ENCODE results near the gene PHLPP1.

PHLPP1 gene

DNA sequence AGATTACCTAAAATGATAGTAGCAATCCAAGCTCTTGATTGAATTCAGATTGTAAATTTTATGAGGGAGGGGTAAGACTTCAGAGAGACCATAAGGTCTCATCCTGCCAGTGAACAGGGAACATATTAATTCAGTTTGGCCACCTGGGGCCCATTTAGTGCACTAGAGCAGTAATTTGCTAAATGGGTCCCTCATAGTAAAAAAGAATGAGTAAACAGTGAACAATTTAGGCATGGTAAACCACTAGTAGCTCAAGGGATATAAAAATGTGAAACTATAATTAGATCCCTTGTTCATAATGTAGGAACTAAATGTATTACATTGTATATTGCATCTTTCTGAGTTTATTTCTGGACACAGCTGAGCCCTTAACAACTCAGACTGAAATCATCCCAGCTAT lies 4.9 kb upstream of the PHLPP1 start:
- H3K4me1 ChIP-seq (ENCODE audit: insufficient read depth, low read length, poor library complexity, severe bottlenecking) = peaks cover 5% of the 10 kb centered on the region
- no peaks in the 10 kb centered on the region for H3K79me2 ChIP-seq (ENCODE audit: insufficient read depth, low read length)
- no peak for TF ChIP-seq EZH2phosphoT487 (IDR thresholded peaks at IDR 0.05; ENCODE audit: borderline replicate concordance)
- TF ChIP-seq CTCF (conservative IDR thresholded peaks at IDR 0.05; ENCODE audit: low read length) = 0 out of 2 replicates have a peak, but pooled peaks have one; percentile 10
- no peak overlapping the region for H3K9ac ChIP-seq (ENCODE audit: low read depth, low read length, poor library complexity, severe bottlenecking)
- no peak overlapping the region for H3K4me2 ChIP-seq (ENCODE audit: low read depth, low read length, poor library complexity, severe bottlenecking)
- no peak overlapping the region for H3K4me3 ChIP-seq (ENCODE audit: low read length, poor library complexity, severe bottlenecking)
- H3K9me3 ChIP-seq (ENCODE audit: insufficient read depth, low read depth, low read length) = no peaks in the 10 kb centered on the region
- no peaks in the 10 kb centered on the region for H3K36me3 ChIP-seq (ENCODE audit: insufficient read depth, low read length)
- H3K27me3 ChIP-seq (ENCODE audit: insufficient read depth, low read length, poor library complexity, severe bottlenecking) = no peaks in the 10 kb centered on the region
- H4K20me1 ChIP-seq (ENCODE audit: insufficient read depth, low read length, poor library complexity, severe bottlenecking) = no peaks in the 10 kb centered on the region
- no peaks in the 10 kb centered on the region for H3K9me2 ChIP-seq (replicated peaks; ENCODE audit: low read depth, low read length)
- no peaks in the 10 kb centered on the region for H3F3A ChIP-seq (ENCODE audit: low read depth)
- H2AFZ ChIP-seq (ENCODE audit: low read length) = no peak overlapping the region

GRCh38 chr18:62711781-62712180 lies 3.6 kb upstream of the PHLPP1 start:
- H3K4me1 ChIP-seq (ENCODE audit: insufficient read depth, low read length, poor library complexity, severe bottlenecking) = peaks cover 5% of the 10 kb centered on the region
- H3K4me2 ChIP-seq (ENCODE audit: low read depth, low read length, poor library complexity, severe bottlenecking) = no peak overlapping the region
- no peaks in the 10 kb centered on the region for H3K9me2 ChIP-seq (replicated peaks; ENCODE audit: low read depth, low read length)
- H3F3A ChIP-seq (ENCODE audit: low read depth) = no peaks in the 10 kb centered on the region
- no peaks in the 10 kb centered on the region for H4K20me1 ChIP-seq (ENCODE audit: insufficient read depth, low read length, poor library complexity, severe bottlenecking)
- H3K4me3 ChIP-seq (ENCODE audit: low read length, poor library complexity, severe bottlenecking) = no peak overlapping the region
- H3K36me3 ChIP-seq (ENCODE audit: insufficient read depth, low read length) = no peaks in the 10 kb centered on the region
- H3K27me3 ChIP-seq (ENCODE audit: insufficient read depth, low read length, poor library complexity, severe bottlenecking) = no peaks in the 10 kb centered on the region
- no peak overlapping the region for H3K9ac ChIP-seq (ENCODE audit: low read depth, low read length, poor library complexity, severe bottlenecking)
- no peak overlapping the region for H2AFZ ChIP-seq (ENCODE audit: low read length)
- H3K9me3 ChIP-seq (ENCODE audit: insufficient read depth, low read depth, low read length) = no peaks in the 10 kb centered on the region
- peaks cover 8% of the 10 kb centered on the region; the same call in 1 of the 2 replicates for H3K79me2 ChIP-seq (ENCODE audit: insufficient read depth, low read length)
- no peak for TF ChIP-seq EZH2phosphoT487 (IDR thresholded peaks at IDR 0.05; ENCODE audit: borderline replicate concordance)
- TF ChIP-seq CTCF (conservative IDR thresholded peaks at IDR 0.05; ENCODE audit: low read length) = no peak

DNA sequence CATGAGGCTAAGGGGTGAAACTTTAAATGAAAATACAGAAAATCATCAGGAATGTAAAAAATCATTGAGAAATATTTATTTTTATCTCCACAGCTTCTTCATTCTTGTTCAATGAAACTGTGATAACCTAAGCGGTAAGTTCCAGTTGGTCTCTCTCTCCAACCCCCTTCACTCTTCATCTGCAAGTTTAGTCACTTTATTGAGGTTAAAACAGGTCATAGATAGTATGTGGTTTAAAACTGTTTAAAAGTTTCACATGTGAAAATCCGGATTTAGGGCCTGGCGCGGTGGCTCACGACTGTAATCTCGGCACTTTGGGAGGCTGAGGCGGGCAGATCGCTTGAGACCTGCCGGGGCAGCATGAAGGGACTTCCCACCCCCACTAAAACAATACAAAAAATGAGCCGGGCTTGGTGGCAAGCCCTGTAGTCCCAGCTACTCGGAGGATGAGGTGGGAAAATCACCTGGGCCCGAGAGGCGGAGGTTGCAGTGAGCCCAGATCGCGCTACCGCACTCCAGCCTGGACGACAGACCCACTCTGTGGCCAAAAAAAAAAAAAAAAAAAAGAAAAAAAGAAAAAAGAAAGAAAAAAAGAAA lies 1.6 kb upstream of the PHLPP1 start:
- no peak overlapping the region for H3K4me2 ChIP-seq (ENCODE audit: low read depth, low read length, poor library complexity, severe bottlenecking)
- no peak overlapping the region for H3K9ac ChIP-seq (ENCODE audit: low read depth, low read length, poor library complexity, severe bottlenecking)
- H3K79me2 ChIP-seq (ENCODE audit: insufficient read depth, low read length) = peaks cover 28% of the 10 kb centered on the region

More for the DNA sequence above, 1.6 kb upstream of the PHLPP1 start:
- H3K4me1 ChIP-seq (ENCODE audit: insufficient read depth, low read length, poor library complexity, severe bottlenecking) = peaks cover 16% of the 10 kb centered on the region
- no peak overlapping the region for H2AFZ ChIP-seq (ENCODE audit: low read length)
- H3K9me3 ChIP-seq (ENCODE audit: insufficient read depth, low read depth, low read length) = no peaks in the 10 kb centered on the region
- no peak overlapping the region for H3K4me3 ChIP-seq (ENCODE audit: low read length, poor library complexity, severe bottlenecking)
- H4K20me1 ChIP-seq (ENCODE audit: insufficient read depth, low read length, poor library complexity, severe bottlenecking) = peaks cover 19% of the 10 kb centered on the region
- TF ChIP-seq CTCF (conservative IDR thresholded peaks at IDR 0.05; ENCODE audit: low read length) (no peak), EZH2phosphoT487 (IDR thresholded peaks at IDR 0.05; ENCODE audit: borderline replicate concordance) (no peak)
- no peaks in the 10 kb centered on the region for H3K9me2 ChIP-seq (replicated peaks; ENCODE audit: low read depth, low read length)
- no peaks in the 10 kb centered on the region for H3K27me3 ChIP-seq (ENCODE audit: insufficient read depth, low read length, poor library complexity, severe bottlenecking)
- no peaks in the 10 kb centered on the region for H3K36me3 ChIP-seq (ENCODE audit: insufficient read depth, low read length)
- no peaks in the 10 kb centered on the region for H3F3A ChIP-seq (ENCODE audit: low read depth)
